GM18868 (cell line): ENCODE measurements around the gene OR4C16.

Experiments used
- ATAC-seq: cut with Tn5 transposase; IDR thresholded peaks from one replicate; pipeline ENCODE4 v1.9.1; 2021; ENCODE audit warnings: mild to moderate bottlenecking, moderate library complexity; ENCODE audit not compliant: unreplicated experiment

Gene OR4C16, protein sequence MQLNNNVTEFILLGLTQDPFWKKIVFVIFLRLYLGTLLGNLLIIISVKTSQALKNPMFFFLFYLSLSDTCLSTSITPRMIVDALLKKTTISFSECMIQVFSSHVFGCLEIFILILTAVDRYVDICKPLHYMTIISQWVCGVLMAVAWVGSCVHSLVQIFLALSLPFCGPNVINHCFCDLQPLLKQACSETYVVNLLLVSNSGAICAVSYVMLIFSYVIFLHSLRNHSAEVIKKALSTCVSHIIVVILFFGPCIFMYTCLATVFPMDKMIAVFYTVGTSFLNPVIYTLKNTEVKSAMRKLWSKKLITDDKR

DNA sequence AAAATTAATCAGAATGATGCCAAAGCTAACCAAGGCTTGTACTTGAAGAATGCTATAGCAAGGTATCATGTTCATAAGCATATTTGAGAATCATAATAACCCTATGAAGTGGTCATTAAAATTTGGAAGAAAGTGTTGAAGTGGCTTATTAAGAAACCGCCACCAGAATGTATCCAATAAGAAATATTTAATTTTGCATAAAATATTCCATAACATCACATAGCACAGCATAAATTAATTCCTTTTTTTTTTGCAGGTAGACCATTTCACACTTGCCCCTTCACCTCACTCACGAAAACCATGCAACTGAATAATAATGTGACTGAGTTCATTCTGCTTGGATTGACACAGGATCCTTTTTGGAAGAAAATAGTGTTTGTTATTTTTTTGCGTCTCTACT lies at the start of gene OR4C16:
Gene OR4C16 (plus strand): TSS at position 301 of the 400 bp plus-strand sequence. CDS start 0 bp downstream, at position 301.
- ATAC-seq: no peak

DNA sequence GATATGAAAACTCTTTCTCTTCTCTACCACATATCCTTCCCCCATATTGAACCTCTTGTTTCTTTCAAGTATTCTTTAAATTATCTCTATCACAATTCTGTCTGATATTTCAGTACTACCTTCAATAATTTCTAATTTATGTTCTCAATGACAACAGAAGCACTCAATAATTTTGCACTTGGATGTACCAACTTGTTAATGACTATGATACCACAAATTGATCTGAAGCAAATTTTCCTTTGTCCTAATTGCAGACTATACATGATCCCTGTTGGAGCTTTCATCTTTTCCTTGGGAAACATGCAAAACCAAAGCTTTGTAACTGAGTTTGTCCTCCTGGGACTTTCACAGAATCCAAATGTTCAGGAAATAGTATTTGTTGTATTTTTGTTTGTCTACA lies 17.8 kb upstream of the OR4C16 start, which contains the start of gene OR4C15:
Gene OR4C15 (plus strand): TSS at position 301 of the 400 bp plus-strand sequence. CDS start 0 bp downstream, at position 301.
- ATAC-seq: no peak

DNA sequence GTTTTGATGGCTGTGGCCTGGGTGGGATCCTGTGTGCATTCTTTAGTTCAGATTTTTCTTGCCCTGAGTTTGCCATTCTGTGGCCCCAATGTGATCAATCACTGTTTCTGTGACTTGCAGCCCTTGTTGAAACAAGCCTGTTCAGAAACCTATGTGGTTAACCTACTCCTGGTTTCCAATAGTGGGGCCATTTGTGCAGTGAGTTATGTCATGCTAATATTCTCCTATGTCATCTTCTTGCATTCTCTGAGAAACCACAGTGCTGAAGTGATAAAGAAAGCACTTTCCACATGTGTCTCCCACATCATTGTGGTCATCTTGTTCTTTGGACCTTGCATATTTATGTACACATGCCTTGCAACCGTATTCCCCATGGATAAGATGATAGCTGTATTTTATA lies 620 bp downstream of the OR4C16 start:
- ATAC-seq: no peak

DNA sequence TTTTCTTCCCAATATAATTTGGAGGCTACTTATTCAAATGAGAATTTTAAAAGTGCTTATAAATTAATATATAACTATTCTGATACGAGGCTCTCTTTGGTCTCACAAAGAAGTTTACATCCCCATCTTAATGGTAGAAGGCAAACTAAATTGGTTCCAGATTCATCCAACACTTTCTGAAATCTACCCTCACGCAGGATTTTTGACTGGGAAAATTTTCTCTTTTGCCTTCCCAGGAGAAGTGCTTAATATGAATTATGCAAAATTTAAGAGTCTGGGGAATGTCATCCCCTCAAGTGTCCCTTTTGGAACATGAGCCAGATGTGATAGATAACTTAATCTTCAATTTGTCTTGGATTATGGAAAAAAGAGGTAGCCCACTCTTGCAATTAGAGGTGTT lies 35.6 kb downstream of the OR4C16 start, which contains the start of gene OR4C11:
Gene OR4C11 (minus strand): TSS at position 101 of the 400 bp plus-strand sequence. CDS start 3,272 bp downstream, outside the sequence.
- ATAC-seq: no peak
